GM19395 (cell line): Measurements from ENCODE around the gene CHST13.

Source experiments
- ATAC-seq: cut with Tn5 transposase; IDR thresholded peaks from one replicate; pipeline ENCODE4 v1.9.1; 2021; ENCODE audit warnings: mild to moderate bottlenecking, moderate library complexity; ENCODE audit not compliant: unreplicated experiment

CHST13 gene

DNA sequence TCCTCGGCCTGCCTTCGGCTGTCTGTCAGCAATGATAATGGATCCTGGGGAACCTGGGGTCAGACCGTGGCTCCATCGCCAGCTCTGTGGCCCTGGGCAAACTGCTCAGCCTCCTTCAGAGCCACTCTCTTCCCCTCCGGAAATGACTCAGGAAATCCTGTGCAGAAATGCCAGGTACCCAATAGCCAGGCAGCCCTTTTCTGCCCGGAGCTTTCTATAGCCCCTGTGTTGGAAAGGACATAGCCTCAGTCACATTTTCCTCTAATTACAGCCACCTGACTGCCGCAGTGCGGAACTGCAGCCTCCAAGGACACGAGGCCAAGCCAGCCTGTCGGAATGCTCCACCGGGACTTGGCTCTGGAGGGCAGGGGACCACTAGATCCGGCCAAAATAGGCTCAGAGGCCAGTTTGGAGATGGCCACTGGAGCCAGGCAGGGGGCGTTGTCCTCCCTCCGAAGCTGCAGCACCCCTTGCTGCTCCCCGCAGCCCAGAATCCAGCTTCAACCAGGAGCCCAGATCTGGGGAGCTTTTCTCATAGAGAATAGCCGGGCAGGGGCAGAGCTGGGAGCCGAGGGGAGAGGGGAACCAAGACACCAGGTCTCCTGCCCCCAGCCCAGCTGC, 36.7 kb upstream of the CHST13 start:
- ATAC-seq: no peak

DNA sequence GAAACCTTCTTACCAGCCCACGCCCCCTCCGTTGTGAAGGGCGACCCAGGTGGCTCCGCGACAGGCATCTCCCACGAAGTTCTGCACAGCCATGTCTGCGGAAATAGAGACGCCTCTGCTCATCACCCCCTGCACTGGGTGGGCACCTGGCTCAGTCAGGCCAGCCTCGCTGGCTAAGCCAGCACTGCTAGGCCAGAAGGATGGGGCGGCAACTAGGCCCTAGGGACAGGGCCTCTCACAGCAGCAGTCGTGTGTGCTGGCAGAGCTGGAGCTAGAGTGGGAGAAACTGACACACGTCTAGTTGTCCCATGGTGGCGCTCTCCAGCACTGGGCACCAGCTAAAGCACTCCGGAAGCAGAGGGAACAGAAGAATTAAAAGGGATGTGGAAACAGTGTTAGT, 35.8 kb upstream of the CHST13 start:
- no peak for ATAC-seq

DNA sequence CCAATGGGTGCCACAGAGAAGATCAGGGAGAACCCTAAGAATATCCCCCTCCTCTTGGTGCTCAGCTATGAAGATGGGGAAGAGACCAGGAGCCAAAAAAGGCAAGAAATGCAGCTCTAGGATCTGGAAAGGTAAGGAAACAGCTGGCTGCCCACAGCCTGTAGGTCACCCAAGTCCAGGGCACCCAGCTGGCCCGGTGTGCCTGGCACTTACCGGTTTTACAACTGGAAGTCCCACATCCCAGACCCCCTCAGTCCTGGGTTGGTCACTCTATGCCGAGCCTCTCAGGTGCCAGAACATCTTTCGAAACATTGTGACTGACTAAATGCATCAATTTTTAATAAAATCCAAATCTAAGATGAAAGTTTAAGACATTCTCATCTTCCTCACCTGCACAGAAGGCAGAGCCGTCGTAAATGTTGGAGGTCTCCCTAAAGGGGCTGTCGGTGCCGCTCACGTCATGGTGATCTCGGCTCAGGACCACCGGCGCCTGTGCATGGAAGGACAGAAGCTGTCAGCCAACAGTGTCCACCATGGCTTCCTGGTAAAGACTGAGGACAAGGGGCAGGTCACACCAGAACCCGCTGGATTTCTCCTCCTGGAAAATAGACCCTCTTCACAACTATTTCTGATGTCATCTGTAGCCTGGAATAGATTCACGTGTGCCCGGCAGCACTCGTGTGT, 34.9 kb upstream of the CHST13 start:
- no peak for ATAC-seq

DNA sequence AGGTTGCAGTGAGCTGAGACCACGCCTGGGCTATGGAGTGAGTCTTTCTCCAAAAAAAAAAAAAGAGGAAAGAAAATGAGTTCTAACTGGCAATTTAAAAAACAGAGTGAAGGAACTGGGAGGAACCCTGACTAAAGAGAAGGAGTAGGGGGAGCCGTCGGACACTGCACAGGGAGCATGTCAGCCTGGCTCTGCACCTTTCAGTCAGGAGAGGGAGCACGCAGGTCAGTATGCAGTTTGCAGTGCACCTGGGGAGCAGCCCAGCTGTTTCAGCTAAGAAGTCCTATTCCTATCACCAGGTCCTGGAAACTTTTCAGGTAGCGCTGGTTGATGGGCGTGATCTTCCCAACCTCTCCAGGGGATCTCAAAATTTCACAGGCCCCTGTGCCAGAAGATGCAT, 33.3 kb upstream of the CHST13 start:
- no peak for ATAC-seq

DNA sequence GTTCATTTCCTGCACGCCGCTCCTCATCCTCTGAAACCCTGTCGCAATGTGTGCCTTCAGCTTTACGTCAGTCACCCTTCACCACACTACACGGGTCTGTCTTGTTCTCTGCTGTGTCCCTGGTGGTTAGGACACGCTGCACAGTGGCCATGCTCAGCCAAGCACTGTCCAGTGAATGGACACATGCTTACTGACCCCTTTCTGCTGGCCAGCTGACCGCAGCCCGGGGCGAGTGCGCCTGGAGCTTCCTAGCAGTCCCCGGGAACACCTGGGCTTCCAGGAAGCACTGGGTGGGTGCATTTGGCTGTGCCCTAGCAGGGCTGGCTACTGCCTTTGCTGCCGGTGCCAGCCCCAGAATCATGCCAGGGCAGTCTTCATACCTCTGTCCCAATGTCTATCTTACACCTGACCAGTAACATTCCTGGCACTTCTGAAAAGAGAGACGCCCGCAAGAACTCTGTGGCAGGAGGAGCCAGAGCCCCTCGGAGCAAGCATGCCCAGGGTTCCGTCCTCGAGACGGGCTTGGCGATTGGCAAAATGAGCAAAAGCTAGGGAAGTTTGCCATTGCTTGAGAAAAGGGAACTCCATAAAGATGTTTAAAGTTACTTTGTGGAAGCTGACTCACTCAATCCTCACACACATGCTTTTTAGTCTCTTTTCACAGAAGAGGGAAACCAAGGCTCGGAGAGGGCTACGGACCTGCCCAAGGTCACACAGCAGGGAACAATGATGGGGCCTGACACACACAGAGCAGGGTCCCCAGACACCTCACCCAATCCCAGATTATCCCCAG, 32.5 kb upstream of the CHST13 start:
- no peak for ATAC-seq

DNA sequence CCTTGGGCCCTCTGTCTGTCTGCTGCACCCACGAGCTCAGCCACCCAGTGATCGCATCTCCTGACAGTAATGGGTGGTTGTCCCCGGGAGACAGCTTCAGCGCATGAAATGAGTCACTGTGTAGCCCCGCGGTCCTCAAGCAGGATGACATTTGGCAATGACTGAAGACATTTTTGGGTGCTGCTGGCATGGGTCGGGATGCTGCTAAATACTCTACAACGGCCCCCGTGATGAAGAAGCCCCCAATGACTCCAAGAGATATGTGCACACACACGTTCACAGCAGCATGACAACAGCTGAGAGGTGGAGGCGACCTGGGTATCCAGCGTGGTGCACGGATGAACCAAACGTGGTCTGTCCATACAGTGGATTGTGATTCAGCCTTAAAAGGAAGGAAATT, 30.9 kb upstream of the CHST13 start:
- ATAC-seq: no peak

DNA sequence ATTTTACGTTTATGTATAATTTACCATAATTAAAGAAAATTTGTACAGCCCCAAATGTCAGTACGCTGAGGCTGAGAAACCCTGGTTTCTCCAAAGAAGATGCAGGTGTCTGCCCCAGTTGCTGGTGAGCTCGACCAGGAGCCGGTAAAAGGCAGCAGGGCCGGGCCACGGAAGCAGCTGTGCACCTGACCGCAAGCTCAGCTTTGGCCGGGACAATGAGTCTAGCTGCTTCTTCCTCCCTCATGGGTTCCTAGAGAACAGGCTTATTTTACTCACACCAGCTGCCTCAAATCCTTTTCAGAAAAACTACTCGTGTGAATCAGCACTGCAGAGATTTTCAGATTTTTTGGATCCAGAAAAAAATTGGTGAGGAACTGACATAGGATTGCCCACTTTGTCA, 30.2 kb upstream of the CHST13 start:
- ATAC-seq: no peak

DNA sequence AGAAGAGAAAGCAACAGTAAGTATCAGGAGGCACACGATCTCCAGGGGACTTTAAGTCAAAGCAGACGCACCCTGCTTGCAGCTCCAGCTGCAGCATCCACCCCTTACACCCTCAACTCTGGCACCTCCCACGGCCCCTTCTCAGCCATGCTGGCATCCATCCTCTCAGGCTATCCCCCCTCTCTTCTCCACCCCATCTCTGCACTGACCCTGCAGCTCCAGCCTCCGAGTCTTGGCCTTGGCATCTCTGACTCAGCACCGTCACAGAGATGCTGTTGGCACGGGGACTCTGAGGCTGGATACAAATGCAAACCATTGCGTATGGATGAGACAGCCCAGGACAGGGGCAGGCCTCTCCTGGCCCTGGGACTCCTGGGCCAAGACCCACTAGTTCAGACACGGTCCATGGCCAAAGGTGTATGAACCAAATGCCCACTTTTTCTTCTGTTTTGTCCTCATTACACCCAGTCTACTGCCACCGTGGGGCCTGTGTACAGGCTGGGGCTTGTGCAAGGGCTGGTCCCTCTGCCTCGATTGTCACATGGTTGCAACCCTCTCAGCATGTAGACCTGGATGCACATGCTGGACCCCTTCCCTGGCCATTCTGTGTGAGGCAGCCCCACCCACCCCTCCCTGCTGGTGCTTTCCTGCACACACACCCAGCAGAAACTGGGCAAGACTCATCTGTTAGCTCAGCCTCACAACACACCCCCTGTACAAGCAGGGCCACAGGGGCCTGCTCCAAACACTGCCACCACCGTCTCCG, 29.6 kb upstream of the CHST13 start:
- ATAC-seq: no peak

DNA sequence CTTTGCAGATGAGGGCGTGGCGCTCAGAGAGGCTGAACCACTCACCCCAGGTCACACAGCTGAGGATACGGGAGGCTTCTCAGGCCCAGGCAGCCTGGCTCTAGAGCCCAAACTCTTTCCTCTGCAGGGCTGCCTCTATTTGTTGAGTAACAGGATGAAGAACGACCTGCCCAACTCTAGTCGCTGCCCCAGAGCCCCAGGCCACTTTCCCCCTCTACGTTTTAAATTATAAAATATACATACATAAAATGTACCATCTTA, 29.1 kb upstream of the CHST13 start:
- no peak for ATAC-seq

DNA sequence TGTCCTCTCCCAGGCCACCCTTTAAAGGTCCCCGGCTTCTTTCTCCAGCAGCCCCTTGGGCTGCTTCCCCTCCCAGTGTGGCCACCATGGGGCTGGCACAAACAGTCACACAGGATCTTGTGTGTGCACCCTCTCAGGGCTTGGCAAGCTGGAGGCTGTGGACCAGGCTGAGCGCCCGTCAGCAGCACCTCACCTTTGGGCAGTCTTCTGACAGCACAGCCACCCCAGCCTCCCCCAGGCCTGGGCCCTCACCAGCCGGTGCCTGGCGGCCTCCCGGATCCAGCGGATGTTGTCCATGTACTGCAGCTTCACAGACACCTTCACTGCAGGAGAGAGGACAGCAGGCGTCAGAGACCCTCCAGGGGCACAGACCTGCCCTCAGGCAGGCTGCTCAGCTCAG, 28.2 kb upstream of the CHST13 start:
- ATAC-seq: no peak

DNA sequence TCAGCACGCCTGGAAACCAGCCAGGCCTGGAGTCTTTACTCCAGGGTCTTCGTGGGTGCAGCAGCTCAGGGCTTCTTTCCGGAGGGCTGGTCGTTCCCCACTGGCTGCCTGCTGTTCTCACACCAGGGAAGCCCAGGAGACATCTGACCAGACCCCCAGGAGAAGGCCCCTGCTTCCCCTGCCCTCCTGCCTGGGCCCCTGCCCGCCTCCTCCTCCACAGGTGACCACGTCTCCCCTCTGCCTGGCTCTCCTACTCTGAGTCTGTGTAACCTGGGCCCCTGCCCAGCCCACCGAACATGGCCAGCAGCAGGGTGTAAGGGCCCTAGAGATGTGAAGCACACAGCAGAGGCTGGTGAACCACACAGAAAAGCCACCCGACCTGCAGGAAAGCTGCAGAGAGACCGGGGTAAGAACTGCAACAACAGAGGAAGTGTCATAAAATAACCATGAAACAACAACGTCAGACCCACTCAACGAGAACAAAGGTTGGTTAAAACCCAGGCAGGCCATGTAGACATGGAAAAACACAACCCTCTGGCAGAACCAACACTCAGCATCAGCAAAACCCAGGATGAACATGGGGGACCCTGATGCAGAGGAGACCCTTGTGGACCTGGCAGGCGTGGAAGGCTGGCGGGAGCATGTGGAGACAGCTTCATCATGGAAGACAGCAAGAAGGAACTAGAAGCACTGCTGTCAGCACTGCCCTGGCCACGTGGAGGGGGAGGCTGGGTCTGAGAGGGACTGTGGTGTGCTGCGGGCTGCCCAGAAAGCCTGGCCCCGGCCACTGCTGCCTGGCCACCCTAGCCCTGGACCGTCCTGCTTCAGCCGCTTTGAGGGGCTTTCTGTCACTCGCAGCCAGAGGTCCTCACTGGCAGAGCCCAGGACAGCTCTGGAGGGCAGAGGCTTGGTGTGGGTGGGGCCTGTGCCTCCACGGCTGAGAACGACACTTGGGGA, 26.8 kb upstream of the CHST13 start:
- no peak for ATAC-seq

DNA sequence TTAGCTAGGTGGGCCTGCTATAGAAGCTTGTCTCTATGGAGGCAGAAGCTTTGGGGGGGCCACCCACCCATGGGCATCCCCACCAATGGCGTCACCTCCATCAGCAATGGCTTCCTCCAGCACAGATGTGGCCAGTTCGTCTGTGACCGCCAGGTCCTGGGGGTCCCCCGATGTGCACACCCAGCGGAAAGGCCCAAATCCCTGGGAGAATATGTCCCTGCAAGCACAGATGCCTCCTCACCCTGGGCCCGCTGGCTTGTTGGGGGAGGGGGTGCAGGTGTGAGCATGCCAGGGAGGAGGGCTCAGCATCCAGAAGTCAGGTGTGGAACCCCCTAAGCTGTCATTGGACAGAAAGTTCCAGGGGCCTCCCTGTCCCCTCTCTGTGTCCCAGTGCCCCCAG, 26.0 kb upstream of the CHST13 start:
- ATAC-seq: no peak

DNA sequence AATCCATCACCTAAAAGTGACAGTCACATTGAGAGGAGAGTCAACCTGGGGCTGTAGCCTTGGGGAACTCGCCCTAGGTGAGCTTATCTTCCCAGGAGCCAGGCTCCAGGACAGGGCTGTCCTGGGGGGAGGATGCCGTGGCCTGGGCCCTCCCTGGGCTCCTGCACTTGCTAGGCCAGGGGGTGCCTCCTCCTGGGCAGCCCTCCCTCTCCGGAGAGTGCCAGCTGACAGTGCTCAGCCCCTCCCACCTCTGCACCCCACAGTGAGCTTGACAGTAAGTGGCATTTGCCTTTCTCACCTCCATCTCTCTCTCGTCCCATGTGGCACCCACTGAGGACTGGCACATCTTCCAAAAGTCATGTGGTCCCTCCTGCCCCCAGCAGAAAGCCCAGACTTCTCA, 25.5 kb upstream of the CHST13 start:
- no peak for ATAC-seq

DNA sequence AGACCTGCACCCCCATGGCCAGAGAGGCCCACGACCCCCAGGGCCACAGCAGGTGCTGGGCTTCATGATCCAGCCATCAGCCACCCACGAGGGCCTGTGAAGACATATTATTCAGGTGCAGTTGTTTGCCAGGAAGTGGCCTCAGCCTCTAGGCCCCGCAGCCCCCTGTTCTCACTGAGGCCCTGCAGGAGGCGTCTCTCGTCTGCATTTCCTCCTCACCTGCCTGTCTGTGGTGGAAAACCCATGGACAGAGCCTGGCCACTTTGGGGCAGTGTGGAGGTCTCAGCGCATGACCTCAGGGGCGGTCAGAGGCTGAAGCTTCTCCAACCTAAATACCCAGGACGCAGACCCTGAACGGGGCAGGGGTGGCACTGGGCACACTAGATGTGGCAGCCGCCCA, 25.0 kb upstream of the CHST13 start:
- ATAC-seq: no peak

DNA sequence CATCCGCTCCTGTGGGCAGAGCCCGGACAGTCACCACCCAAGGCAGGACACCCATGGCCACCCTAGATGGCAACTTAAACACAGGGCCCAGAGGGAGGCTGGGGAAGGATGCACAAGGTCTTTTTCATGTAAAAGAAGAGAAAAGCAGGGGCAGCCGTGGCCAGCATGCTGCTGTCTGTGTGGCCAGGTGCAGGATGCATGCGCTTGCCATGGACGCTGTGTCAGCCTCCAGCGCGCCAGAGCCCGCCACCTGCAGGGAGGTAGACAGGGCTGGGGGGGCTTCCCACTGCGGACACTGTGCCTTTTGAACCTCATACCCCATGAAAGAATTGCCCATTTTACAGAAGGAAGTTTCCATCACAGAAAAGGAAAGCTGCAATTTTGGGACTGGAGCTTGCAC, 24.6 kb upstream of the CHST13 start:
- no peak for ATAC-seq

DNA sequence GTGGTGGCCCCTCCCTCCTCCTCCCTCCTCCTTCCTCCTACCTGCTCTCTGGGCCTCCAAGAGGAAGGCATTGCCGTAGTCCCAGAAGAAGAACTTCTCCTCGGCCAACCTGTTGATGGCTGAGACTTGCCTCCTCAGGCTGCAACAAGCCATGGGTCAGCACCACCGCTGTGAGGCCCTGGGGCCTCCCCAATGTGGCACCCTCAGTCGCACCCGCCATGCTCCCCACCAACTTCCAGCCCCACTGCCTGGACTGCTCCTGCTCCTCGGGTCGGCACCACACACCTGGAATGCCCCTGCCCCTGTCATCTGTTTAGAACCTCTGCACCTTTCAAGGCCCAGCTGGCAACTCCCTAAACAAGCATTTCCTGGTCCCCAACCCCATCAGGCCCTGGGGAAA, 23.9 kb upstream of the CHST13 start:
- ATAC-seq: no peak

DNA sequence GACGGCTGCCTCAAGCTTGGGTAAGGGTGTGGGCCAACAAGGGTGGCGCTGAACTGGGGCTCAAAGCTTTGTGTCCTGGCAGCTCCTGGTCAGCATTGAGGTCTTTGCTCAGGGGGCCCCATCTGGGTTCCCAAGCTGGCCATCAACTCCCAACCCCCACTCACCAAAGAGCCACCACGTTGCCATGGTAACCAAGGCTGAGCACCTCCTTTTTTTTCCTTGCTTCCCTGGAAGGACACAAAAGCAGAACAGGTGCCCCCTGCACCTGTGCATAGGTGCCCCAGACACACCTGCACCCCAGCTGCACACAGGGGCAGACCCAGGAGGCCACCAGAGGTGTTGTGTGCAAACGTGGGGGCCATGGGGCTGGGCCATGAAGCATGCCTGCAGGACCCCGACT, 22.9 kb upstream of the CHST13 start:
- ATAC-seq: no peak

DNA sequence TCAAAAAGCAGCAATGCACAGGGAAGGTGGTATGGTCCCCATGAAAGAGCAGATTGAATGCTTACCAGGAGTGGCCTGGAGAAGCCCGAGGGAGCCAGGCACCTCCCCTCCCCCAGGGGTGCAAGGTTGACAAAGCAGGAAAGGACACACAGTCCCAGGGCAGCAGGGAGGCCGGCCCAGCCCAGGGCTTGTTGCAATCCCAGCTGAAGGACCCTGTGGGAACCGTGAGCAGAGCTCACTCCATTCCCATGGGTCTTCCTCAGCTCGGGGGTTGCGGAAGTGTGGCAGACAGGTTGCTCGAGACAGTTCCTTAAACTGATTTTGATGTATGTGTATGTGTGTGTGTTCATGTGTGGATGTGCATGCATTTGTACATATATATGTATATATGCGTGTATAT, 22.2 kb upstream of the CHST13 start:
- ATAC-seq: no peak

DNA sequence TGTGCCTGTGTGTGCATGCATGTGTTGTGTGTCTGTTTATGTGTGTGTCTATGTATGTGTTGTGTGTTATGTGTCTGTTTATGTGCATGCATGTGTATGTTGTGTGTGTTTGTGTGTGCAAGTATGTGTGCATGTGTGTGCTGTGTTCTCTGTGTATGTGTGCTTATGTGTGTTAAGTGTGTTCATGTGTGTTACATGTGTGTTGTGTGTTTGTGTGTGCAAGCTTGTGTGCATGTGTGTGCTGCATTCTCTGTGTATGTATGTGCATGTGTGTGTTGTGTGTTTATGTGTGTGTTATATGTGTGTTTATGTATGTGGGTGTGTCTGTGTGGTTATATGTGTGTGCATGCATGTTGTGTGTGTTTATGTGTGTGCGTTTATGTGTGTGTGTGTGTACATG, 21.3 kb upstream of the CHST13 start:
- ATAC-seq: no peak

DNA sequence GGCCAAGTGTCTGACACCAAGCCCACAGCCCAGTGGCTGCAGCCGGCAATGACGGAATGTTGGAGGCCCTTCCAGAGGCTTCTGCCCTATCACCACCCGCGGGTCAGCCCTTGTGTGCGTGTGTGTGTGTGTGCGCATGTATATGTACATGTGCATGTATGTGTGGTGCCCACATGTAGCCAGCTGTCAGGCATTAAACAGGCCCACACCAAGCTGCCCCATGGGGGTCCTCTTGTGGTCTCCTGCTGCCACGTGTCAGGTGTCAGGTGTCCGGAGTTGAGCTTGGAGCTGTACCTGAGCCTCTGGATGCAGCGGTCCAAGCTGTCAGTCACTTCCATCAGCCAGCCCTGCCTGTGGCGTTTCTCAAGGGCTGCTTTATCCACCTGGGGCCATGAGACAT, 20.3 kb upstream of the CHST13 start:
- ATAC-seq: no peak

DNA sequence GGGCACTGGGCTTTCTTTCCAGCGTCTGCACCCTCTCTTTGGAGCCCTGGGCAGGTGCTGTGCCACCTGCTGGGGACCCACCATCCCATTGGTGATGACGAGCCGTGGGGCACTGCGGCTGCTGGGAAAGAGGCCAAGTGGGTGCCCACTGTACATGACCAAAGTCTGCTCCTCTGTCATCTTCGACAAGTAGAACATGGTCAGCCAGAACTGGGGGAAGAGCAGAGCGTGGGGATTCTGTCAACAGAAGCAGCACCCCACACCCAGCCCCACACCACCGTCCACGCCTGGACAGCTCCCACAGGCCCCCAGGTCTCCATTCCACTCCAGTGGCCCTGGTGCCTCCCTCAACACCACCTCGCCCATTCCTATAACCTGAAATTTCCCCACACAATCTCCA, 16.1 kb upstream of the CHST13 start:
- no peak for ATAC-seq
